Urinary bladder (tissue), 4 donors: Measurements from ENCODE around the gene BTK. TPM values are rescaled to one million over a fixed set of nuclear protein-coding genes. Genes with fewer than 3 reads are reported as not detected.

Experiments used
- DNase-seq: peaks from one replicate; pipeline ENCODE4 v3.0.0-alpha.2; 2015; ENCODE audit errors: extremely low spot score
- H3K27ac ChIP-seq: one replicate; pipeline ENCODE4 v1.5.1; 2013; ENCODE audit warnings: low read depth, mild to moderate bottlenecking, moderate library complexity
- H3K36me3 ChIP-seq: one replicate; pipeline ENCODE4 v1.6.1; 2013; ENCODE audit warnings: mild to moderate bottlenecking, moderate library complexity; ENCODE audit not compliant: insufficient read depth
- H3K4me1 ChIP-seq: one replicate; pipeline ENCODE4 v1.6.1; 2013; ENCODE audit warnings: mild to moderate bottlenecking, moderate library complexity; ENCODE audit not compliant: insufficient read depth
- H3K4me3 ChIP-seq: one replicate; pipeline ENCODE4 v1.5.1; 2013; ENCODE audit warnings: low read depth, low read length
- WGBS: extraction: QIAGEN DNeasy Blood & Tissue Kit; methylation state at CpG from one replicate; pipeline ENCODE4 v1.1.7; 2013; 5-methylcytosine and 5-hydroxymethylcytosine counted together
- polyA plus RNA-seq: library from polyadenylated mRNA; stranded (reverse); fragments of 200-250 nt; gene quantifications from one replicate; pipeline ENCODE4 v1.2.3, GENCODE V29; 2013
- total RNA-seq: library from RNA; depleted of rRNA; stranded (reverse); fragments of >200 nt; gene quantifications from one replicate; pipeline ENCODE4 v1.2.3, GENCODE V29; 2014
- donor health status: healthy with polysubstance abuse.
- donor health status: healthy.

The BTK gene
- total RNA-seq (7.6 TPM), polyA plus RNA-seq (3.9 TPM)

GRCh38 chrX:101385795-101386541, at the start of gene BTK:
Gene BTK, minus strand, starts transcription at chrX:101386191. Its CDS starts 10,907 bp downstream, at chrX:101375284.
- H3K36me3 ChIP-seq: no peaks in the 10 kb centered on the region
- H3K27ac ChIP-seq: no peak within 1 kb of the TSS
- no peaks in the 10 kb centered on the region for H3K4me1 ChIP-seq
- H3K4me3 ChIP-seq: no peak within 1 kb of the TSS
- 69% methylated on average over 9 of the region's 9 CpGs for WGBS
- DNase-seq: no peak

DNA sequence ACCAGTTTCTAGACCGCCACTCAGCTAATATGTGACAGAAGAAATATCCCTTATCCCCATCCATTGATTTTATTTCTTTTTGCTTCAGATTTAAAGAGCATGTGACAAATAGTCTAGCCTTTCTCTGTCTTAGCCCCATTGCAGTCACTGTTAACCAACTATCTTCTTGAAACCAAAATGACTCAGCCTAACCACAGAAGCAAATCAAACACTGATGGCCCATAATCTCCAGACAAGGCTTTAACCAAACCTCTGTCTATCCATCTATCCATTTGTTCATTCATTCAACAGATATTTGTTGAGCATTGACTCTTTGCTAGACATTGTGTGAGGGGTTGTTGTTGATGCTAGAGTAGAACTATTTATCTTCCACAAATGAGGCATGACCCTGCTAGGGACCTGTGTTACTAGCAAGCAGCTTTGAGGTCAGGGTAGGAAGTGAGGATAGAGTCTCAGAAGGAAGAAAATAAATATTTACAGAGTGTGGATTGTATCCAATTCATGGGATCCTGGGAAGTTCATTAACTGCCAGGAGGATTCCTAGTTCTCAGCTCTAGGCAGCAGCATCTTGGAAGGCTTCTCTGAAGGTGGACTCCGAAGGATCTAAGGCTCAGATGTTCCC, 44.6 kb upstream of the BTK start:
- Histone ChIP-seq H3K27ac (no peak overlapping the region), H3K4me3 (no peak overlapping the region), H3K4me1 (no peaks in the 10 kb centered on the region), H3K36me3 (no peaks in the 10 kb centered on the region)
- 87% methylated on average over 2 of the region's 2 CpGs for WGBS
- no peak for DNase-seq

DNA sequence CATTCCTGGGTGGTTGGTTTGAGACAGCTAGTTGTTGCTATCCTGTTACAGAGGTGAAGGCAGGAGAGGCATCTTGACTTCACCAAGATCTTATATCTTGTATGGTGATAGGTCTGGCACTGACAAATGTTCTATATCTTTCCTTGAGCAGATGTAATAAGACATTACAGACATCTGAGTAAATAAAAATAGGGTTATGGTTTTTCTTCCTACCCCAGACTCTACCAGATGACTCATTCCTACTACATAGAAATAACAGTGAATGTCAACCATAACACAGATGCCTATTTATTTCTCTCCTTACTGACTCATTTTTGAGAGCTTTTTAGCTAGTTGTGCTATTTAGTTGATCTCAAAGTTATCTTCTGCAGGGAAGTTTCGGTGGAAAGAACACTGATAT, 43.9 kb upstream of the BTK start:
- no peak for DNase-seq
- no peaks in the 10 kb centered on the region for H3K4me1 ChIP-seq
- H3K4me3 ChIP-seq: no peak overlapping the region
- H3K36me3 ChIP-seq: no peaks in the 10 kb centered on the region
- 79% methylated on average over 1 of the region's 1 CpG for WGBS
- H3K27ac ChIP-seq: no peak overlapping the region

DNA sequence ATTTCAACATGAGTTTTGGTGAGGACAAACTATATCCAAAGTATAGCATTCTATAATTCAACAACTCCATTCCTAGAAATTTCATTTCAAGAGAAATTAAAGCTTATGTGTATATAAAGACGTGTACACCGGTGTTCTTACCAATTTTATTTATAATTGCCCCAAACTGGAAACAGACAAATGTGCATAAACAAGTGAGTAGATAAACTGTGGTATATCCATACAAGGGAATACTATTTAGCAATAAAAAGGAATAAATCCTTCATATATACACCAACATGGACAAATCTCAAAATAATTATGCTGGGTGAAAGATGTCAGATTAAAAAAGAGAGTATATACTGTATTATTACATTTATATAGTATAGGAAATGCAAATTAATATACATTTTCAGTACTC, 42.0 kb upstream of the BTK start:
- H3K4me1 ChIP-seq: no peaks in the 10 kb centered on the region
- 97% methylated on average over 2 of the region's 2 CpGs for WGBS
- no peak overlapping the region for H3K4me3 ChIP-seq
- no peak for DNase-seq
- H3K36me3 ChIP-seq: no peaks in the 10 kb centered on the region
- H3K27ac ChIP-seq: no peak overlapping the region

DNA sequence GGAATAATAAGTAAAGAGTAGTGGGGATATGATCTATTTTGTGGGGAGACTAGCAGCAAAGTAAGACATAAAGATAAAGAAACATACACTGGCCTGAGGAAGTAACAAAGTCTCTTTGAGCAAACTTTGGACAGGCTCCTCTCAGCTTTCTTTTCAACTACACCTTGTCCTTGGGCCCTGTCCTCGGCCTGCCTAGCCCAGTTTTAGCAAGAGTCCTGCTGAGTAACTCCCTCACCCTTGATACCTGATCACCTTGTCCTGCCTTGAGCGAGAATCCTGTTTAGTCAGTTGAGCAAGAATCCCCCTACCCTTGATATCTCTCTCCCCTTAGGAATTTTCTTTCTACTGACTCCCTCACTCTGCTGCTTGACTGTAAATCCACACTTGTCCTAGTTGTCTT, 33.5 kb upstream of the BTK start:
- WGBS: 92% methylated on average over 2 of the region's 2 CpGs
- Histone ChIP-seq H3K4me1 (no peaks in the 10 kb centered on the region), H3K27ac (no peak overlapping the region), H3K4me3 (no peak overlapping the region), H3K36me3 (no peaks in the 10 kb centered on the region)
- no peak for DNase-seq

DNA sequence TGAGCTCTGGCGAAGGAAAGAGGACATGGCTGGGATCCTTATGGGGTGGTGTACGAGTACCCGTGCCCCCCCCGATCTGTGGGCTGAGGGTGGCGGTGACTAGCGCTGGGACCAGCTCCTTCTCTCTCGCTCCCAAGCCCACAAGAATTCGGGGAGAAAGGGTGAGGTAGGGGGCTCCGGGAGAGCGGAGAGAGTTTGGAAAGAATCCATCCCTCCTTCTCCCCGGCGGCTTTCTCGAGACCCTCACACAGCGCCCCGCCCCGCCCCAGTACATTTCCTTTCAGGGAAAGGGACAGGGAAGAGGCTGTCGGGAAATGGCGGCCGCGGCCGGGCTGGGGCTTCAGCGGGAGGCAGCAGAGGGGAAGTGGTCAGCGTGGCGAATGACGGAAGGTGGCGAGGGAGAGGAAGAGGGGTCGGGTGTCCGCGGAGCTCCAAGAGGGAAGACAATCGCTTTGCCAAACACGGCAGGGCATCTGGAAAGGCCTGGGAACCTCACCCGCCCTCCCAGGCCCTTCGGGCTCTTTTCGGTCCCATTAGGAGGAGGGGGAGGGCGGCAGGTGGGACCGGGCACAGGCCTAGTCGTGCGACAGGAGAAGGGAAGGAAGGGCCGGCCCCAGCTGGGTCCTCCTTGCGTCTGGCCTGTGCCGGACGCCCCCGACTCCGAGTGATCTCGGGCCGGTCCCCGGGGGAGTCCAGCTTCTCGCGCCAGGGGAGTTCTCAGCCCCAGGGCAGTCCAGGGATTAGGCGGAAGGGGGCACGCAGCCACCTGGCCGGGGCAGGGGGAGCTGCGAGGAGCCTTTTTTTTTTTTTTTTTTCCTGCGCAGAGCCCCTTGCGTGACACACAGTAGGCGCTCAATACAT, 32.2 kb upstream of the BTK start:
- no peak for DNase-seq
- peak overlapping the region; percentile 67 for H3K4me3 ChIP-seq
- peak overlapping the region; percentile 99 for H3K27ac ChIP-seq
- no peaks in the 10 kb centered on the region for H3K4me1 ChIP-seq
- no peaks in the 10 kb centered on the region for H3K36me3 ChIP-seq
- under 1% methylated on average over 56 of the region's 56 CpGs for WGBS

DNA sequence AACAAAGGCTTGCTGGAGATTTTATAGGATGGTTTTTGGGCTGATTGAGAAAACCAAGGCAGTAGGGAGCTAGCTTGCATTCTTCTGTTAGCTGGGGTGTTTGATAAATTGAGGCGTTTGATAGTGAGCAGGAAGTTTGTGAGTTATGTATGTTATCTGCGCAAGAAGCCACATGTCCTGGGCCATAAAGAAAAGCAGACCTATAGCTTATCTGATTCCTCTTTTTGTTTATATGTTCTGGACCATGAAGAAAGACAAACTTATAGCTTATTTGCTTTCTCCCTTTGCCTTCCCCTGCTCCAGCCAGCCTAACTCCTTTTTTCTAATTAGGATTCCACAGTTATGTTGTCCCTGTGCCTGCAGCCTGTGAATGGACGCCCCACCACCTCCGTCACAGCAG, 31.2 kb upstream of the BTK start:
- DNase-seq: no peak
- WGBS: 29% methylated on average over 4 of the region's 4 CpGs
- Histone ChIP-seq H3K4me1 (no peaks in the 10 kb centered on the region), H3K36me3 (no peaks in the 10 kb centered on the region), H3K4me3 (peak overlapping the region; percentile 67), H3K27ac (peak overlapping the region; percentile 45)

GRCh38 chrX:101416691-101417090, 30.7 kb upstream of the BTK start:
- Histone ChIP-seq H3K4me3 (no peak overlapping the region), H3K36me3 (no peaks in the 10 kb centered on the region), H3K27ac (no peak overlapping the region), H3K4me1 (no peaks in the 10 kb centered on the region)
- WGBS: 63% methylated on average over 7 of the region's 7 CpGs
- no peak for DNase-seq

DNA sequence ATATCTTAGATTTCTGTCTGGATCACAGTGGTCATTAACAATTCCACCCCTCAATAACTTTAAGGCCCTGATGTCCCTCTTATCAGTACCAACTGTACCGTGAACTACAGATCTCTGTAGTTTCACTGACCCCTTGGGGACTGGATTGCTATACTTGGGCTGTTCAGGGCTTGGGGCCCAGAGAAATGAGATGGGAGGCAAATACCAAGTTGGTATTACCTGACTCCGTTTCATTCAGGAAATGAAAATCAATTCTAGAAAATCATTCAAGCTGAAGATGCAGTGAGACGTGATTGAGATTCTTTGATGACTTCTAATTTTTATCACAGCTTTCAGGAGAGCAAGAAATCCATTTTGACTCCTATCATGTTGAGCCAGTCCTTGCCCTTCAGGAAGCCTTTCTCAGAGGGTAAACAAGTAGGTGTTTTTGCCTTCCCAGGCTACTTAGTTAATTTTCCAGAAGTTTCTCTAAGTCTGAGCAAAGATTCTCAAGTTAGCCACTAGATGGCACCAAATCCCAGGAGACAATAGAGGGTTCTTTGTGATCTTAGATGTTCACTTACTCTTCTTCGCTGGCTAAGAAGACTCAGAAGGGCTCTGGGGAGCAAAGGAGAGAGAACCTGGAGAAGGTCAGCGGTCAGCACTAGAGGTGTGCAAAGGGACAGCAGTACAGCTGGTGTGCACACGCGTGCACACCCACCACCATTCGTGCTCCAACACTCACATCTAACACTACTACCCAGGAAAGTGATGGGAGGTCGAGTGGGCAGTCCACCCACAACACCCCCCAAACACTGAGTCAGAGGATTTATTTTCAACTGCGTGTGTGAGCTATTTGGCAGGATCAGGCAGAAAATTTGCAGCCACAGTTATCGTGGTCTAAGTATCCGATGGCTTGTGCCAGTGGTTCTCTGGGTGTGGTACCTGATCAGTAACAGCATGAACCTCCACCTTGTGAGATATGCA, 29.5 kb upstream of the BTK start:
- no peak for DNase-seq
- Histone ChIP-seq H3K4me1 (no peaks in the 10 kb centered on the region), H3K27ac (peak overlapping the region; percentile 23), H3K4me3 (no peak overlapping the region), H3K36me3 (no peaks in the 10 kb centered on the region)
- whole genome bisulfite sequencing: 17% methylated on average over 12 of the region's 12 CpGs

GRCh38 chrX:101411984-101412383, 26.0 kb upstream of the BTK start:
- no peaks in the 10 kb centered on the region for H3K4me1 ChIP-seq

GRCh38 chrX:101410461-101410860, 24.5 kb upstream of the BTK start:
- no peak overlapping the region for H3K4me3 ChIP-seq
- 23% methylated on average over 7 of the region's 7 CpGs for WGBS
- DNase-seq: no peak
- no peaks in the 10 kb centered on the region for H3K4me1 ChIP-seq
- no peaks in the 10 kb centered on the region for H3K36me3 ChIP-seq
- no peak overlapping the region for H3K27ac ChIP-seq

More at GRCh38 chrX:101411984-101412383, 26.0 kb upstream of the BTK start:
- H3K4me3 ChIP-seq: no peak overlapping the region
- no peak for DNase-seq
- no peak overlapping the region for H3K27ac ChIP-seq
- 72% methylated on average over 10 of the region's 10 CpGs for WGBS
- no peaks in the 10 kb centered on the region for H3K36me3 ChIP-seq

DNA sequence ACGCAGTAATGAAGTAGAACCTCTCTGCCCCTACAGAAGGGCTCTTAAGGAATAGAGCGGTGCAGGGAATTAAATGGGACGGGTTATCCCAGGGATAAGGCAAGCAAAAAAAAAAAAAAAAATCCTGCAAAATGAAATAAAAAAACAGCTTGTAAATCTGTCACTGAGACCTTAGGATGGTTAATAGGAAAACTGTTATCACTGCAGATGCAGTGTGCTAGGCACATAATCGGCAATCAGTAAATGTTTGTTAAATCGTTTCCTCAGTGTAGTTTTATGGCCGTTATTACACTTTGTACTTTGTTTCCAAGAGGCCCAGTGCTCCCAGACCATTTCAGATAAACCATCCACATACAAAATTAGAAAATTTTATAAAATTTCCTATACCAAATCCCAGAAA, 23.1 kb upstream of the BTK start:
- Histone ChIP-seq H3K36me3 (no peaks in the 10 kb centered on the region), H3K27ac (no peak overlapping the region), H3K4me3 (peak overlapping the region; percentile 63), H3K4me1 (no peaks in the 10 kb centered on the region)
- WGBS: 1% methylated on average over 6 of the region's 6 CpGs
- no peak for DNase-seq

- peak overlapping the region; percentile 96 for H3K27ac ChIP-seq
- under 1% methylated on average over 8 of the region's 8 CpGs for WGBS
These were observed 22.5 kb upstream of the BTK start for GRCh38 chrX:101408532-101408841.

More at GRCh38 chrX:101408532-101408841, 22.5 kb upstream of the BTK start:
- no peak for DNase-seq
- Histone ChIP-seq H3K4me3 (peak overlapping the region; percentile 63), H3K36me3 (no peaks in the 10 kb centered on the region), H3K4me1 (no peaks in the 10 kb centered on the region)
